A673 (cell line): ENCODE measurements around the gene PKP3.

Source experiments
- CTCF ChIP-seq: fragments of 300-800, 200-600 bp; sonication (generic); conservative IDR thresholded peaks from 2 replicates; pipeline ENCODE4 v1.5.1; 2017; ENCODE audit warnings: low read depth, mild to moderate bottlenecking, antibody characterized with exemption, low read length, moderate library complexity, mixed read lengths
- EZH2 ChIP-seq: fragments of 200-600 bp; sonication (generic); IDR thresholded peaks from 2 replicates; pipeline ENCODE4 v1.6.1; 2017; ENCODE audit warnings: borderline replicate concordance, low read depth, mild to moderate bottlenecking, mixed read lengths, antibody characterized with exemption, low read length; ENCODE audit not compliant: poor library complexity, severe bottlenecking

DNA sequence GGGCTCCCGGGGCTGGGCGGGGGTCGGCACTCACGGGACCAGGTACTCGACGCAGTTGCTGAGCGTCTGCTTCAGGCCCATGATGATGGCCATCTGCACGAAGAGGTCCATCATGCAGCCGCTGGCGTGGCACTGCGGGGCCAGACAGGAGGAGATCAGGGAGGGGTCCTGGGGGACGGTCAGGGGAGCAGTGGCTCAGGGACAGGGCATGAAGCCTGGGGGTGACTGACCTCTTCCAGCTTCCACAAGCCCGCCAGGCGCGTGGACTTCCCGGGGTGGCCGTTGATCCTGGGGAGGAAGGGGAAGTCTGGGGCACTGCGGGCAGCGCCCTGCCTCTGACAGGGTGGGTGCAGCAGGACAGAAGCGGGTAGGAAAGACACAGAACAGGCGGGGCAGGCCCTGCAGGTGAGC, 26.9 kb downstream of the PKP3 start:
- TF ChIP-seq CTCF (no peak), EZH2 (no peak)
